Measurements from ENCODE around the gene MORN5.

MORN5 gene

GRCh38 chr9:122130837-122131236 lies 28.9 kb upstream of the MORN5 start:
- no peak overlapping the region for H3K4me3 ChIP-seq (ENCODE audit: low read depth, low read length)
- no peak for TF ChIP-seq CTCF (IDR thresholded peaks at IDR 0.05; ENCODE audit: low read depth, low read length)

GRCh38 chr9:122131401-122132001 lies 28.2 kb upstream of the MORN5 start:
- no peak overlapping the region for H3K4me3 ChIP-seq (ENCODE audit: low read depth, low read length)
- TF ChIP-seq CTCF (IDR thresholded peaks at IDR 0.05; ENCODE audit: low read depth, low read length): no peak

GRCh38 chr9:122132539-122132938 lies 27.2 kb upstream of the MORN5 start:
- TF ChIP-seq CTCF (IDR thresholded peaks at IDR 0.05; ENCODE audit: low read depth, low read length): no peak

GRCh38 chr9:122133263-122133983 lies 26.3 kb upstream of the MORN5 start:
- no peak overlapping the region for H3K4me3 ChIP-seq (ENCODE audit: low read depth, low read length)
- no peak for TF ChIP-seq CTCF (IDR thresholded peaks at IDR 0.05; ENCODE audit: low read depth, low read length)

More at GRCh38 chr9:122132539-122132938, 27.2 kb upstream of the MORN5 start:
- H3K4me3 ChIP-seq (ENCODE audit: low read depth, low read length): no peak overlapping the region

GRCh38 chr9:122133984-122134535 lies 25.6 kb upstream of the MORN5 start:
- no peak overlapping the region for H3K4me3 ChIP-seq (ENCODE audit: low read depth, low read length)
- no peak for TF ChIP-seq CTCF (IDR thresholded peaks at IDR 0.05; ENCODE audit: low read depth, low read length)

- no peak for TF ChIP-seq CTCF (IDR thresholded peaks at IDR 0.05; ENCODE audit: low read depth, low read length)
- no peak overlapping the region for H3K4me3 ChIP-seq (ENCODE audit: low read depth, low read length)
Measured at GRCh38 chr9:122134822-122135528, 24.7 kb upstream of the MORN5 start.

GRCh38 chr9:122135529-122135859 lies 24.2 kb upstream of the MORN5 start:
- no peak for TF ChIP-seq CTCF (IDR thresholded peaks at IDR 0.05; ENCODE audit: low read depth, low read length)
- H3K4me3 ChIP-seq (ENCODE audit: low read depth, low read length): no peak overlapping the region

Data from WI38 (cell line).